ENCODE results near the gene SESN3.
"Not testable (repeated sequence)": the region's sequence is repeated elsewhere in the genome, so short reads cannot be mapped to it uniquely, and the experiment has no call there.

SESN3 gene

GRCh38 chr11:95231127-95231880 lies at the start of gene SESN3:
Gene SESN3, minus strand, starts transcription at chr11:95231202. Its CDS starts 342 bp downstream, at chr11:95230860.
- no peaks in the 10 kb centered on the region for H3K36me3 ChIP-seq (ENCODE audit: insufficient read depth)
- H3K27me3 ChIP-seq (ENCODE audit: insufficient read depth, low read depth), result no peaks in the 10 kb centered on the region
- peak within 1 kb of the TSS; percentile 59 for H3K27ac ChIP-seq
- H3K79me2 ChIP-seq (ENCODE audit: insufficient read depth, low read depth), result peaks cover 26% of the 10 kb centered on the region
- H3K4me2 ChIP-seq, result peak within 1 kb of the TSS; percentile 76
- TF ChIP-seq CTCF (conservative IDR thresholded peaks at IDR 0.05; ENCODE audit: low read depth, low read length), result no peak
- H3K9ac ChIP-seq, result peak within 1 kb of the TSS; percentile 38; the same call in 1 of the 2 replicates
- no peaks in the 10 kb centered on the region for H4K20me1 ChIP-seq (ENCODE audit: insufficient read depth)
- H3K4me1 ChIP-seq (ENCODE audit: low read depth, poor library complexity, severe bottlenecking), result peaks cover 25% of the 10 kb centered on the region
- H2AFZ ChIP-seq (ENCODE audit: low read depth), result peak within 1 kb of the TSS; percentile 71
- H3K4me3 ChIP-seq (IDR thresholded peaks at IDR 0.05; ENCODE audit: insufficient read depth, low read depth, low read length), result no peak within 1 kb of the TSS

- Histone ChIP-seq H3K9ac (no peak overlapping the region), H3K79me2 (ENCODE audit: insufficient read depth, low read depth) (no peaks in the 10 kb centered on the region), H3K4me2 (no peak overlapping the region), H3K4me1 (ENCODE audit: low read depth, poor library complexity, severe bottlenecking) (no peaks in the 10 kb centered on the region), H3K36me3 (ENCODE audit: insufficient read depth) (no peaks in the 10 kb centered on the region), H4K20me1 (ENCODE audit: insufficient read depth) (no peaks in the 10 kb centered on the region), H2AFZ (ENCODE audit: low read depth) (no peak overlapping the region), H3K27ac (no peak overlapping the region), H3K27me3 (ENCODE audit: insufficient read depth, low read depth) (no peaks in the 10 kb centered on the region), H3K4me3 (IDR thresholded peaks at IDR 0.05; ENCODE audit: insufficient read depth, low read depth, low read length) (no peak overlapping the region)
- no peak for TF ChIP-seq CTCF (conservative IDR thresholded peaks at IDR 0.05; ENCODE audit: low read depth, low read length)
Observed at GRCh38 chr11:95279921-95280868, 49.2 kb upstream of the SESN3 start.

GRCh38 chr11:95277868-95278267 lies 46.9 kb upstream of the SESN3 start:
- Histone ChIP-seq H3K4me3 (IDR thresholded peaks at IDR 0.05; ENCODE audit: insufficient read depth, low read depth, low read length) (no peak overlapping the region), H3K4me2 (no peak overlapping the region), H4K20me1 (ENCODE audit: insufficient read depth) (no peaks in the 10 kb centered on the region), H2AFZ (ENCODE audit: low read depth) (no peak overlapping the region), H3K36me3 (ENCODE audit: insufficient read depth) (no peaks in the 10 kb centered on the region), H3K27me3 (ENCODE audit: insufficient read depth, low read depth) (no peaks in the 10 kb centered on the region), H3K9ac (no peak overlapping the region), H3K79me2 (ENCODE audit: insufficient read depth, low read depth) (no peaks in the 10 kb centered on the region), H3K4me1 (ENCODE audit: low read depth, poor library complexity, severe bottlenecking) (no peaks in the 10 kb centered on the region), H3K27ac (no peak overlapping the region)
- TF ChIP-seq CTCF (conservative IDR thresholded peaks at IDR 0.05; ENCODE audit: low read depth, low read length), result no peak

GRCh38 chr11:95276139-95276538 lies 45.1 kb upstream of the SESN3 start:
- TF ChIP-seq CTCF (conservative IDR thresholded peaks at IDR 0.05; ENCODE audit: low read depth, low read length), result no peak
- H4K20me1 ChIP-seq (ENCODE audit: insufficient read depth), result no peaks in the 10 kb centered on the region
- H2AFZ ChIP-seq (ENCODE audit: low read depth), result no peak overlapping the region
- H3K4me2 ChIP-seq, result no peak overlapping the region
- H3K9ac ChIP-seq, result no peak overlapping the region
- no peaks in the 10 kb centered on the region for H3K27me3 ChIP-seq (ENCODE audit: insufficient read depth, low read depth)
- no peaks in the 10 kb centered on the region for H3K4me1 ChIP-seq (ENCODE audit: low read depth, poor library complexity, severe bottlenecking)
- H3K27ac ChIP-seq, result no peak overlapping the region
- no peaks in the 10 kb centered on the region for H3K36me3 ChIP-seq (ENCODE audit: insufficient read depth)
- no peaks in the 10 kb centered on the region for H3K79me2 ChIP-seq (ENCODE audit: insufficient read depth, low read depth)
- H3K4me3 ChIP-seq (IDR thresholded peaks at IDR 0.05; ENCODE audit: insufficient read depth, low read depth, low read length), result no peak overlapping the region

GRCh38 chr11:95273618-95274017 lies 42.6 kb upstream of the SESN3 start:
- H3K4me1 ChIP-seq (ENCODE audit: low read depth, poor library complexity, severe bottlenecking); H3K4me3 ChIP-seq (IDR thresholded peaks at IDR 0.05; ENCODE audit: insufficient read depth, low read depth, low read length): not testable (repeated sequence)

More at GRCh38 chr11:95273618-95274017, 42.6 kb upstream of the SESN3 start:
- not testable (repeated sequence) for H3K36me3 ChIP-seq (ENCODE audit: insufficient read depth); H3K4me2 ChIP-seq; H2AFZ ChIP-seq (ENCODE audit: low read depth); H3K27me3 ChIP-seq (ENCODE audit: insufficient read depth, low read depth); H3K27ac ChIP-seq; H3K79me2 ChIP-seq (ENCODE audit: insufficient read depth, low read depth); H3K9ac ChIP-seq; H4K20me1 ChIP-seq (ENCODE audit: insufficient read depth)

Measured in KMS-11 (cell line).